GM12872 (cell line): ENCODE measurements around the gene TGFBR3.

Source experiments
- CTCF ChIP-seq: IDR thresholded peaks from 3 replicates; pipeline ENCODE4 v1.5.1; 2011; ENCODE audit warnings: low read depth, mild to moderate bottlenecking, low read length, moderate library complexity; ENCODE audit not compliant: insufficient read depth

Gene TGFBR3

DNA sequence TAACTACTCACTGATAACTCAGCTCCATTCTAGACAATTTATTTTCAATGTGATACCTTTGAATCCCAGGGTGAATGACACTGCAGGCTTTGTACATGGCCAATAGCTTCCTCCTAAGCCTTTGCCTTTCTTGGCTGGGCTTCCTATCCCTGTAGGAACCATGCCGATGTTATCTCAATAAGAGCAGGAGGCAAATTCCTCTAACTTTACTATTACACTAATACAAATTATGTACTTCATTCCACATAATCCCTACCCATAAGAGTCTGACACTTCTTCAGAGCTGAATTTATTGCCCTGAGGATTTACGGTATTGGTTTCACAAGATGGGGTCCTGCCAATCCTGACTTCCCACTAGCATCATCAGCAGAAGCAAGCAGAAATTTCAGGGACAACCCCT, 14.0 kb downstream of the TGFBR3 start:
- TF ChIP-seq CTCF: no peak

- no peak for TF ChIP-seq CTCF
Measured at GRCh38 chr1:91870322-91870721, 15.6 kb downstream of the TGFBR3 start.

GRCh38 chr1:91866425-91866824, 19.5 kb downstream of the TGFBR3 start:
- TF ChIP-seq CTCF: no peak

DNA sequence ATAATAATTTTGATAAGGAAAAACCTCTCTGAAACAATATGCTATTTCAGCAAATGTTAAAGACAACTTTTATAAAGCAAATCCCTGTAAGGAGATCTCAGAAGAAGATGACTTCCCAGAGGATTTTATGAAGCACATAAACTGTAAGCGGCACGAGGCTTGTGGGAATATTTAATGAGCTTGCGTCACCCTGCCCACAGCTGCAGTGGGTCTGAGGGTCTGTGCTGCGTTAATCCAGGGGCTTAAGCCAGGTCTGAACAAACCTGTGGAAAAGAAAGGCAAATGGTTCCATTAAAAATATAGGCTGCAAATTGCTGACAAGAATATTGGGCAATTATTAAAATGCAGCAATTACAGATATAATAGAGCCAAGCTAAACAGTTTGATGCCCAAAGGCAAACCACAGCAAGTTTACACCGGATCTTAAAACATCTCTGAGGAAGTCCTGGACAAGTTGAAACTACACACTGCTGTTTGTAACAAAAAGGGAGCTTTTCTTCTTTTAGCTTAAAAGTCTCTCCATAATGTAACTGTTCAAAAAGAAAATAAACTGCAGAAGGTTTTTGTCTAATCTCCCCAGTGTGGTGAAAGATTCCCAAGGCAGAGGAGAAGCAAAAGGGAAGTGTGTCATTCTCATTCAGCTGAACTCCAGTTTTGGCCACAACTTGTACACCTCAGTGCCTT, 21.8 kb downstream of the TGFBR3 start:
- no peak for TF ChIP-seq CTCF

GRCh38 chr1:91863498-91863897, 22.5 kb downstream of the TGFBR3 start:
- no peak for TF ChIP-seq CTCF

GRCh38 chr1:91862120-91862519, 23.8 kb downstream of the TGFBR3 start:
- TF ChIP-seq CTCF: no peak

GRCh38 chr1:91857557-91858239, 28.3 kb downstream of the TGFBR3 start:
- TF ChIP-seq CTCF: no peak
